Mucosa of descending colon (tissue), 3 donors: Measurements from ENCODE around the gene EMD. TPM values are rescaled to one million over a fixed set of nuclear protein-coding genes. Genes with fewer than 3 reads are reported as not detected.

ENCODE experiments used
- ATAC-seq: fragments of 200-7000 bp; cut with Tn5 transposase; one replicate; pipeline ENCODE4 v1.9.1; 2020; ENCODE audit warnings: mild to moderate bottlenecking, moderate library complexity
- DNase-seq, 3 donors: peaks; one replicate each; pipeline ENCODE4 v3.0.0-alpha.2; 2020
- H3K36me3 ChIP-seq: fragments of 200-600 bp; one replicate; pipeline ENCODE4 v1.8.0; 2021; ENCODE audit warnings: low read depth, mild to moderate bottlenecking
- H3K4me1 ChIP-seq: fragments of 200-600 bp; one replicate; pipeline ENCODE4 v1.8.0; 2021; ENCODE audit warnings: low read depth, mild to moderate bottlenecking
- H3K4me3 ChIP-seq: fragments of 200-600 bp; one replicate; pipeline ENCODE4 v1.8.0; 2021; ENCODE audit warnings: mild to moderate bottlenecking
- H3K9me3 ChIP-seq: fragments of 200-600 bp; one replicate; pipeline ENCODE4 v1.8.0; 2021; ENCODE audit warnings: mild to moderate bottlenecking
- intact Hi-C, 2 donors: fragments of 100-400 bp; cut with DNase I in 1 of 2; cut with micrococcal nuclease in 1 of 2; formaldehyde crosslinking; loops; one replicate each; pipeline versions ENCODE4 v1.11.0 to v1.11.1; 2022; cut with DNase I, micrococcal nuclease
- total RNA-seq, 3 donors: library from RNA; stranded (reverse); fragmentation: NEBNext Ultra II Directional in 2 of 3; extraction: Animal tissue kit (Norgen Biotek cat#: 25700) in 2 of 3; gene quantifications; one replicate each; pipeline versions ENCODE4 v1.2.1 to v1.2.4, GENCODE V29; 2021 to 2023
- TF ChIP-seq, protein P1 (sequence below): fragments of 200-600 bp; IDR thresholded peaks from one replicate; pipeline ENCODE4 v1.8.0; 2022; ENCODE audit warnings: antibody characterized with exemption, mild to moderate bottlenecking
- donor health status: DM: no; HTN: no; CAD: no; lungs with moderate emphysema.
- donor health status: DM: no; HTN: no; CAD: no.
- donor health status: DM: no; HTN: yes; CAD: no.

The EMD gene
- total RNA-seq, 3 donors from 2014 or later = 32.3 to 73.0 (median 41.0) TPM

DNA sequence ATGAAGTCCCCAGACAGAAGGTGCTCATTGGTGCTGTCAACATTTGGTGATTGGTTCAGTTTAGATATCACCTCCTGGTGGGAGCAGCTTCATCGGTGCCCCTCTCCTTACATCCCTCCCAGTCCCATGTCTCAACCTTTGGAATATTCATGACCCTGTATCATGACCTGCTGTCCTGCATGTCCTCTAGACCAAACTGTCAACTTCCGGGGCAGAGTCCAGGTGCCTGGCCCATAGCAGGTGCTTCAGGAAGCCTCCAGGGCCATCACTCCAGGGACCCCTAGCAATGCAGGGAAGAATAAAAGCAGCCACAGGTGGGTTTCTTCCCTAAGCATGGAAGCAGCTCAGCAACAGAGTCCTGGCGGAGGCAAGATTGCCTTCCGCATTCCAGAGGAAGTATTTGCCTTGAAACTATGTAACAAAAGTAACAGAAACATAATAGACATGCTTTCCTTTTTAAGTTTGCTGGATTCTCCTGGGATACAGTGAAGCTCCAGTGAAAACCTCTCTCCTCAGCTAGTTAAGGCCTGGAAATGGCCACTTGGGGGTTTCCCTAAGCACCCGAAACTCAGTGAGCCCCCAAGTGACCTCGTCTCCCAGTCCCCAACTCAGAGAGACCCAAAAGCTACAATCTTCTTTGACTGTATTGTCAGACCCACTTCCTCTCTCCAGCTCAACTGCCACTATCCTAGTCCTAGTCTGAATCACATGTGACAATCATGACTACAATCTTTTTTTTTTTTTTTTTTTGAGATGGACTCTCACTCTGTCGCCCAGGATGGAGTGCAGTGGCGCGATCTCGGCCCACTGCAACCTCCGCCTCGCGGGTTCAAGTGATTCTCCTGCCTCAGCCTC is 48.0 kb downstream of the EMD start:
- intact Hi-C loops = no loop called here
- Histone ChIP-seq H3K4me3 (no peak overlapping the region), H3K9me3 (no peaks in the 10 kb centered on the region), H3K36me3 (no peaks in the 10 kb centered on the region), H3K4me1 (no peaks in the 10 kb centered on the region)
- DNase-seq = no peak
- ATAC-seq = no peak
- TF ChIP-seq, protein P1, sequence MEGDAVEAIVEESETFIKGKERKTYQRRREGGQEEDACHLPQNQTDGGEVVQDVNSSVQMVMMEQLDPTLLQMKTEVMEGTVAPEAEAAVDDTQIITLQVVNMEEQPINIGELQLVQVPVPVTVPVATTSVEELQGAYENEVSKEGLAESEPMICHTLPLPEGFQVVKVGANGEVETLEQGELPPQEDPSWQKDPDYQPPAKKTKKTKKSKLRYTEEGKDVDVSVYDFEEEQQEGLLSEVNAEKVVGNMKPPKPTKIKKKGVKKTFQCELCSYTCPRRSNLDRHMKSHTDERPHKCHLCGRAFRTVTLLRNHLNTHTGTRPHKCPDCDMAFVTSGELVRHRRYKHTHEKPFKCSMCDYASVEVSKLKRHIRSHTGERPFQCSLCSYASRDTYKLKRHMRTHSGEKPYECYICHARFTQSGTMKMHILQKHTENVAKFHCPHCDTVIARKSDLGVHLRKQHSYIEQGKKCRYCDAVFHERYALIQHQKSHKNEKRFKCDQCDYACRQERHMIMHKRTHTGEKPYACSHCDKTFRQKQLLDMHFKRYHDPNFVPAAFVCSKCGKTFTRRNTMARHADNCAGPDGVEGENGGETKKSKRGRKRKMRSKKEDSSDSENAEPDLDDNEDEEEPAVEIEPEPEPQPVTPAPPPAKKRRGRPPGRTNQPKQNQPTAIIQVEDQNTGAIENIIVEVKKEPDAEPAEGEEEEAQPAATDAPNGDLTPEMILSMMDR = no peak

DNA sequence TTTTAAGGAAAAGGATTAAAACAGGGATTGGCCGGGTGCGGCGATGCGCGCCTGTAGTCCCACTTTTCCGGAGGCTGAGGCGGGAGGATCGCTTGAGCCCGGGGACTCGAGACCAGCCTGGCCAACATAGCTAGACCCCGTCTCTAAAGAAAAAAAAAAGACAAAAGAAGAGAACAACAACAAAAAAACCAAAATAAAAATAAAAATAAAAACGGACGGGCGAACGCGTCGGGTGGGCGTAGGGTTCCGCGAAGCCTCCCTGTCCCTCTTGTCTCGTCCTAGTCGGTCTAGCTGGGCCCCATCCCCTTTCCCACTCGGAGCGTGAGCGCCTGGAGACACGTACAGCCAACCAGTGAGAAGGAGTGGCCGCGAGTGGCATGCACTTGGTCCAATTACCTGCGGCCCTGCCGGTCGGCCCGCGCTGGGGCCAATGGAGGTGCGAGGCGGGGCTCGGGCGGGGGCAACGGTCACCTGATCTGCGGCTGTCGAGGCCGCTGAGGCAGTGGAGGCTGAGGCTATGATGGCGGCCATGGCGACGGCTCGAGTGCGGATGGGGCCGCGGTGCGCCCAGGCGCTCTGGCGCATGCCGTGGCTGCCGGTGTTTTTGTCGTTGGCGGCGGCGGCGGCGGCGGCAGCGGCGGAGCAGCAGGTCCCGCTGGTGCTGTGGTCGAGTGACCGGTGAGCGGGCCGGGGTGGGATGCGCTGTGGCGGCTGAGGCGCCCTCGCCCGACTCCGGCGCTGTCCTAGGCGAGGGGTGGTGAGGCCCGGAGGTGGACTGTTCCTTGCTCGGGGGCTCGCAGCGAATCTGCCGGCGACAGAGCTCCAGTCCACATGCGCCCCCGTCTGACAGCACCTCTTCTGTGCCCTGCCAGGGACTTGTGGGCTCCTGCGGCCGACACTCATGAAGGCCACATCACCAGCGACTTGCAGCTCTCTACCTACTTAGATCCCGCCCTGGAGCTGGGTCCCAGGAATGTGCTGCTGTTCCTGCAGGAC is 49.4 kb downstream of the EMD start, which contains the start of gene ATP6AP1:
Gene ATP6AP1 (plus strand): TSS at position 502 of the 996 bp plus-strand sequence. CDS start 16 bp downstream, at position 518.
- no peaks in the 10 kb centered on the region for H3K9me3 ChIP-seq
- TF ChIP-seq, protein P1 = no peak
- intact Hi-C loops = no loop called here

DNA sequence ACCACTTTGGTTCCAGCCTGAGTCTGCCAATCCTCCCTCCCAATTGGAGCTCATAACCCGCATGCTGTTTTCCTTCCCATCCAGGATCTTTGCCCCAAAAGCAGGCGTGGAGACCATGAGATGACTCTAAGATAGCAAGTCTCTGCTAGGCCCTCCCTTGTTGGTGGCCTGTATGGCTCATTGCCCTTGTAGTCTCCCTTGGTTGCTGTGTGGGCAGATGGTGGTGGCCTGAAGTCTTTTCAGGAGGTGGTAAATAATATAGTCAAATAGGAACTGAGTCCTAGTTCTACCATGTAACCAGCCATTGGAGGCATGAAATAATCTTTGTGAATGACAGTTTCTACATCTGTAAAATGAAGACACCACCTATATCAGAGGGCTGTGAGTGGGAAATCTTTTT is 50.6 kb downstream of the EMD start:
- TF ChIP-seq, protein P1 = no peak
- no peak overlapping the region for H3K4me3 ChIP-seq
- H3K4me1 ChIP-seq = no peaks in the 10 kb centered on the region
- no peak for DNase-seq
- H3K9me3 ChIP-seq = no peaks in the 10 kb centered on the region
- no peaks in the 10 kb centered on the region for H3K36me3 ChIP-seq
- no peak for ATAC-seq
- intact Hi-C loops = no loop called here

More for the DNA sequence above, 49.4 kb downstream of the EMD start, which contains the start of gene ATP6AP1:
- Histone ChIP-seq H3K36me3 (no peaks in the 10 kb centered on the region), H3K4me3 (peak within 1 kb of the TSS; percentile 36), H3K4me1 (no peaks in the 10 kb centered on the region)
- ATAC-seq (peak; percentile 98), DNase-seq (peak; percentile 90 to 96 (median 93))

DNA sequence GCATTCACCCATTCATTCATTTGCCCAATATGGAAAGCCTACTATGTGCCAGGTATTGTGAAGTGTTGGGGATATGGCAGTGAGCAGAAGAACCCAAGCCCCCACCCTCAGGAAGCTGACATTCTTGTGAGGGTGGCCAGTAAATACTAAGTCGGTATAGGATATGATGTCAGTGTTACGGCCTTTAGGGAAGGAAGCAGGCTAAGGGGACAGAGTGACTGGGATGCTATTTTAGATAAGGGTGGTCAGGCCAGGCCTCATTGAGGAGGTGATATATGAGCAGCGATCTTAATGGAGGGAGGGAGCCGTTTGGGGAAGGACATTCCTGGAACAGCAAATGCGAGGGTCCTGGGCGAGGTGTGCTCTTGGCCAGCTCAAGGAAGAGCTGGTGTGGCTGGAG is 51.4 kb downstream of the EMD start:
- DNase-seq (no peak), ATAC-seq (no peak)
- no peaks in the 10 kb centered on the region for H3K4me1 ChIP-seq
- no peaks in the 10 kb centered on the region for H3K9me3 ChIP-seq
- H3K4me3 ChIP-seq = no peak overlapping the region
- TF ChIP-seq, protein P1 = no peak
- H3K36me3 ChIP-seq = no peaks in the 10 kb centered on the region
- intact Hi-C loops = no loop called here

DNA sequence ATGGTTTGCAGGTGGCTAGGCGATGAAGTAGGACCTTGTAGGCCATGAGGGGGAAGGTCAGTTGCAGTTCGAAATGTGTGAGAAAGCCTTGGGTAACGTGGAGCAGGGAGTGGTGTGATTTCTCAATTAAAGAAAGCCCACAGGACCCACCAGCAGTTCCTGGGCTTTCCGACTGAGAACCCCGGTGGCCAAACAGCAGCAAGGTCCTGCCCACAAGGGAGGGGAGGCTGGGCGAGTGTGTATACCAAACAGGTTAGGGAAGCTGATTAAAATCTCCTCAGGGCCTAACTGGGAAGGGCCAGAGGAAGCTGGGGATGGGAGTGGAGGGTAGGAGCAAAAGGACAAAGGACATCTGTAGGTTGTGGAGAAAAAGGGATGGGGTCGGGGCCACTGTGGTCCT is 51.8 kb downstream of the EMD start:
- Histone ChIP-seq H3K9me3 (no peaks in the 10 kb centered on the region), H3K4me1 (no peaks in the 10 kb centered on the region), H3K36me3 (no peaks in the 10 kb centered on the region), H3K4me3 (no peak overlapping the region)
- no peak for ATAC-seq
- TF ChIP-seq, protein P1 = no peak
- DNase-seq = no peak
- intact Hi-C loops = no loop called here

Other genes starting within 250 kb of the EMD start
- not detected for gene OPN1LW, start 235.1 kb upstream of the EMD start, total RNA-seq
- gene OPN1MW, start 196.7 kb upstream of the EMD start, total RNA-seq = not detected
- not detected for gene OPN1MW2, start 159.5 kb upstream of the EMD start, total RNA-seq
- gene OPN1MW3, start 121.7 kb upstream of the EMD start, total RNA-seq = not detected
- not detected for gene TEX28, start 84.2 kb upstream of the EMD start, total RNA-seq
- not detected for gene TKTL1, start 83.5 kb upstream of the EMD start, total RNA-seq
- 1,000 to 10,000 TPM in 1 of 3 donors, 100 to 1,000 TPM in 2; 164 to 4,590 (median 513) TPM for gene FLNA, start 4.7 kb upstream of the EMD start, total RNA-seq
- 1,000 to 10,000 TPM; 2,179 to 2,606 (median 2,424) TPM for gene RPL10, start 19.1 kb downstream of the EMD start, total RNA-seq
- 10 to 100 TPM; 18.1 to 30.8 (median 25.6) TPM for gene DNASE1L1, start 30.0 kb downstream of the EMD start, total RNA-seq
- gene TAFAZZIN, start 32.2 kb downstream of the EMD start, total RNA-seq = 10 to 100 TPM; 38.2 to 44.7 (median 43.2) TPM
- 10 to 100 TPM; 78.1 to 95.8 (median 95.2) TPM for gene ATP6AP1, start 49.4 kb downstream of the EMD start, total RNA-seq
- 100 to 1,000 TPM in 1 of 3 donors, 10 to 100 TPM in 2; 67.1 to 117 (median 68.1) TPM for gene GDI1, start 57.9 kb downstream of the EMD start, total RNA-seq
- 10 to 100 TPM; 46.2 to 65.1 (median 50.5) TPM for gene FAM50A, start 64.8 kb downstream of the EMD start, total RNA-seq
- 10 to 100 TPM; 24.8 to 66.1 (median 51.7) TPM for gene PLXNA3, start 79.0 kb downstream of the EMD start, total RNA-seq
- 10 to 100 TPM; 10.7 to 18.5 (median 13.9) TPM for gene LAGE3, start 100.0 kb downstream of the EMD start, total RNA-seq
- gene UBL4A, start 107.3 kb downstream of the EMD start, total RNA-seq = 10 to 100 TPM; 29.2 to 41.6 (median 32.3) TPM
- 10 to 100 TPM; 26.2 to 30.6 (median 28.0) TPM for gene SLC10A3, start 111.3 kb downstream of the EMD start, total RNA-seq
- gene FAM3A, start 136.9 kb downstream of the EMD start, total RNA-seq = 10 to 100 TPM; 52.5 to 75.6 (median 64.8) TPM
- 10 to 100 TPM; 28.0 to 34.4 (median 33.9) TPM for gene G6PD, start 167.6 kb downstream of the EMD start, total RNA-seq
- gene IKBKG, start 168.3 kb downstream of the EMD start, total RNA-seq = 10 to 100 TPM; 26.7 to 36.3 (median 30.3) TPM
- not detected for gene CTAG1A, start 205.8 kb downstream of the EMD start, total RNA-seq
- not detected for gene CTAG1B, start 240.0 kb downstream of the EMD start, total RNA-seq